Peyer's patch (tissue), 4 donors: ENCODE measurements around the gene MAPK6.

ENCODE experiments used
- CTCF ChIP-seq, 6 experiments: fragments of 450-650 bp in 4 of 6; fragments of 200-600 bp in 2 of 6; sonication (generic) in 1 of 6; IDR thresholded peaks; one replicate each; pipeline ENCODE4 v1.5.1; 2017 to 2019; ENCODE audit warnings: antibody characterized with exemption in 6 of 6, mild to moderate bottlenecking in 3 of 6, moderate library complexity in 1 of 6
- POLR2A ChIP-seq, 2 donors: fragments of 450-650 bp; IDR thresholded peaks; one replicate each; pipeline ENCODE4 v1.5.1; 2017; ENCODE audit warnings: antibody characterized with exemption in 2 of 2, mild to moderate bottlenecking in 2 of 2, moderate library complexity in 2 of 2

GRCh38 chr15:52002351-52002750, 16.7 kb upstream of the MAPK6 start:
- no peak for TF ChIP-seq CTCF (IDR thresholded peaks at IDR 0.05)
- TF ChIP-seq POLR2A (IDR thresholded peaks at IDR 0.05) = no peak
